Breast epithelium (tissue), 3 donors: ENCODE results near the gene LDLRAD4.

ENCODE experiments used
- CTCF ChIP-seq, 3 donors: fragments of 450-650 bp; IDR thresholded peaks; one replicate each; pipeline ENCODE4 v1.5.1; 2016 to 2017; ENCODE audit warnings: antibody characterized with exemption in 3 of 3, mild to moderate bottlenecking in 3 of 3, moderate library complexity in 3 of 3
- POLR2A ChIP-seq: fragments of 450-650 bp; IDR thresholded peaks from one replicate; pipeline ENCODE4 v1.6.1; 2016; ENCODE audit warnings: antibody characterized with exemption, mild to moderate bottlenecking, moderate library complexity

- TF ChIP-seq POLR2A (no peak), CTCF (IDR thresholded peaks at IDR 0.05) (no peak)
These were observed 305.5 kb downstream of the LDLRAD4 start for GRCh38 chr18:13524054-13524453.
